ENCODE measurements around the gene PRG3.

DNA sequence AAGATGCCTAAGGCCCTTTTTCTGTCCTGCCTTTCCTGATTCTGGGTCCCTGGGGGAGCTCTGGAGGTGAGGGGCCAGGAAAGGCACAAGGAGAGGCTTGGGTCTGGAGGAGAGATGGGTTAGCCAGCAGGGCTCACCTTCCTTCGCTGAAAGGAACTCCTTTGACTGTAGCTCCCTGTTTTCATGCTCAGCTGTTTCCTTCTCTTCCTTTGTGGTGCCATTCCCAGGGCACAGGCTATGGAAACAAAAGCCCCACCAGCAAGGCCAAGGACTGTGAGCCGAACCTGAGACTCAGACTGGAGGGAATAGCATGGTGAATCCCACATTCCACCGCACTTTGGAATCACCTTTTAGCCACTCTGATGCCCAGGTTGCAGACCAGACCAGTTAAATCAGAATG lies 35.5 kb upstream of the PRG3 start:
- TF ChIP-seq, protein P1, sequence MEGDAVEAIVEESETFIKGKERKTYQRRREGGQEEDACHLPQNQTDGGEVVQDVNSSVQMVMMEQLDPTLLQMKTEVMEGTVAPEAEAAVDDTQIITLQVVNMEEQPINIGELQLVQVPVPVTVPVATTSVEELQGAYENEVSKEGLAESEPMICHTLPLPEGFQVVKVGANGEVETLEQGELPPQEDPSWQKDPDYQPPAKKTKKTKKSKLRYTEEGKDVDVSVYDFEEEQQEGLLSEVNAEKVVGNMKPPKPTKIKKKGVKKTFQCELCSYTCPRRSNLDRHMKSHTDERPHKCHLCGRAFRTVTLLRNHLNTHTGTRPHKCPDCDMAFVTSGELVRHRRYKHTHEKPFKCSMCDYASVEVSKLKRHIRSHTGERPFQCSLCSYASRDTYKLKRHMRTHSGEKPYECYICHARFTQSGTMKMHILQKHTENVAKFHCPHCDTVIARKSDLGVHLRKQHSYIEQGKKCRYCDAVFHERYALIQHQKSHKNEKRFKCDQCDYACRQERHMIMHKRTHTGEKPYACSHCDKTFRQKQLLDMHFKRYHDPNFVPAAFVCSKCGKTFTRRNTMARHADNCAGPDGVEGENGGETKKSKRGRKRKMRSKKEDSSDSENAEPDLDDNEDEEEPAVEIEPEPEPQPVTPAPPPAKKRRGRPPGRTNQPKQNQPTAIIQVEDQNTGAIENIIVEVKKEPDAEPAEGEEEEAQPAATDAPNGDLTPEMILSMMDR (IDR thresholded peaks at IDR 0.05): no peak
- TF ChIP-seq POLR2AphosphoS5 (IDR thresholded peaks at IDR 0.05): no peak
- no peak for TF ChIP-seq POLR2A (IDR thresholded peaks at IDR 0.05)
- no peak for TF ChIP-seq EP300 (IDR thresholded peaks at IDR 0.05)
